LNCaP clone FGC (cell line): ENCODE results near the gene GPD1L.

Experiments used
- DNase-seq: peaks from one replicate; pipeline ENCODE4 v3.0.0-alpha.2; 2011; ENCODE audit warnings: low read depth
- H3K4me3 ChIP-seq: 2 replicates; pipeline ENCODE4 v1.5.1; 2011; ENCODE audit warnings: mild to moderate bottlenecking, low read depth, low read length, control low read depth
- TF ChIP-seq, protein P1 (sequence below): IDR thresholded peaks from 2 replicates; pipeline ENCODE4 v1.5.1; 2012; ENCODE audit warnings: mild to moderate bottlenecking; ENCODE audit not compliant: control insufficient read depth, insufficient read depth; ENCODE audit errors: extremely low read depth

Gene GPD1L

DNA sequence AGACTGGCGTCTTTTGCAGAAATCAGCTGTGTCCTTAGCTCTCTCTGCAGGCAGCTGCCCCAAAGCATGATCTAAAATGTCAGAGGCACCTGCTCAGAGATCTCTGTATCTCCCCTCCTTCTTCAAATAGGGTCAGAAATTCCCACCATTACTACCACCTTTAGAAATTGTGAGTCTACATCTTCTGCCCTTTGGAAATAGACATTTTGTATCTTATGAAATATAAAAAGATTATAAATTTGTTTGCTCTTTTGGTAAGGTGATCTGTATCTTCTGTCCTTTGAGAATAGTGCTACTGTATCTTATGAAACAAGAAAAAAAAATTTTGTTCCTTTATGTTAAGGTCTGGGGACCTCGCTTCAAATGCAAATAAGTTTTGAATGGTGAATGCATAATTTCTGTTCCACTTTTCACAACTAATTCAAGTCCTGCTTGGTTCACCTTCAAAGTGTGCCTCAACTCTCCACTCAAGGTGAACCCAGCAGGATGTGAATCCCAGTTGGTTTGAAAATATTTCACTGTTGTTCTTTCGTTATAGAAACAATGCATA lies 28.3 kb upstream of the GPD1L start:
- TF ChIP-seq, protein P1, sequence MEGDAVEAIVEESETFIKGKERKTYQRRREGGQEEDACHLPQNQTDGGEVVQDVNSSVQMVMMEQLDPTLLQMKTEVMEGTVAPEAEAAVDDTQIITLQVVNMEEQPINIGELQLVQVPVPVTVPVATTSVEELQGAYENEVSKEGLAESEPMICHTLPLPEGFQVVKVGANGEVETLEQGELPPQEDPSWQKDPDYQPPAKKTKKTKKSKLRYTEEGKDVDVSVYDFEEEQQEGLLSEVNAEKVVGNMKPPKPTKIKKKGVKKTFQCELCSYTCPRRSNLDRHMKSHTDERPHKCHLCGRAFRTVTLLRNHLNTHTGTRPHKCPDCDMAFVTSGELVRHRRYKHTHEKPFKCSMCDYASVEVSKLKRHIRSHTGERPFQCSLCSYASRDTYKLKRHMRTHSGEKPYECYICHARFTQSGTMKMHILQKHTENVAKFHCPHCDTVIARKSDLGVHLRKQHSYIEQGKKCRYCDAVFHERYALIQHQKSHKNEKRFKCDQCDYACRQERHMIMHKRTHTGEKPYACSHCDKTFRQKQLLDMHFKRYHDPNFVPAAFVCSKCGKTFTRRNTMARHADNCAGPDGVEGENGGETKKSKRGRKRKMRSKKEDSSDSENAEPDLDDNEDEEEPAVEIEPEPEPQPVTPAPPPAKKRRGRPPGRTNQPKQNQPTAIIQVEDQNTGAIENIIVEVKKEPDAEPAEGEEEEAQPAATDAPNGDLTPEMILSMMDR: no peak
- H3K4me3 ChIP-seq: no peak overlapping the region
- no peak for DNase-seq

DNA sequence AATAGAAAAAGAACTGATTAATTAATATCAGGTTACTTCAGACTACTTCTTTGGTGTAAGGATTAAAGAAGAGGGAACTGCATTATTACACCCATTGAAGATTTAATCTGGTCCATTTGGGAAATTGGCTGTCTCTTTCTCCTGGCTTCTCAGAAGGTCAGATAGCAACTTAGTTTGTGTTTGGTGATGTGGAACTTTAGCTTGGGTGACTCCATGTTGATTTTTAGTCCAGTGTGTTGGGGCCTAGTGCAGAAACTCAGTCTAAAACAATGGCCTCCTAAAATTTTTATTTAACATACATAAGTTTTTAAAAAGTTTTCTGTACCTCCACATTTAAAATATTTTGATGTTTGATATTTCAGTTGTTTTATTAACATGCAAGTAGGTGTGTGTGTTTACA lies 27.6 kb upstream of the GPD1L start:
- TF ChIP-seq, protein P1: no peak
- no peak for DNase-seq
- H3K4me3 ChIP-seq: no peak overlapping the region

DNA sequence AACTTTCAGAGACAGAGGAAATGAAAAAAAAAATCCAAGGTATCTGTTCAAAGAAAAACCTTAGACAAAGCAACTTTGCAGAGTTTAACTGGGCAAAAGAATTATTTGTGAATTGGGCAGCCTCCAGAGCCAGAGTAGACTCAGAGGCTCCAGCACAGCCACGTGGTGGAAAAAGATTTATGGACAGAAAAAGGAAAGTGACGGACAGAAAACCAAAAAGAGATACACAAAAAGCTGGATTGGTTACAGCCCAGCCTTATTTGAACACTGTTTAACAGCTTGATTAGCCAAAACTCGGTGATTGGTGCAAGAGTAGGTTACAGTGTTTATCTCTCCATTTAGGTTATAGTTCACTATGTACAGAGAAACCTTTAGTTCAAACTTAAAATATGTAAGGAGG lies 23.7 kb upstream of the GPD1L start:
- TF ChIP-seq, protein P1: 0 out of 2 replicates have a peak, but pooled peaks have one; percentile 15
- no peak overlapping the region for H3K4me3 ChIP-seq
- peak; percentile 60 for DNase-seq

DNA sequence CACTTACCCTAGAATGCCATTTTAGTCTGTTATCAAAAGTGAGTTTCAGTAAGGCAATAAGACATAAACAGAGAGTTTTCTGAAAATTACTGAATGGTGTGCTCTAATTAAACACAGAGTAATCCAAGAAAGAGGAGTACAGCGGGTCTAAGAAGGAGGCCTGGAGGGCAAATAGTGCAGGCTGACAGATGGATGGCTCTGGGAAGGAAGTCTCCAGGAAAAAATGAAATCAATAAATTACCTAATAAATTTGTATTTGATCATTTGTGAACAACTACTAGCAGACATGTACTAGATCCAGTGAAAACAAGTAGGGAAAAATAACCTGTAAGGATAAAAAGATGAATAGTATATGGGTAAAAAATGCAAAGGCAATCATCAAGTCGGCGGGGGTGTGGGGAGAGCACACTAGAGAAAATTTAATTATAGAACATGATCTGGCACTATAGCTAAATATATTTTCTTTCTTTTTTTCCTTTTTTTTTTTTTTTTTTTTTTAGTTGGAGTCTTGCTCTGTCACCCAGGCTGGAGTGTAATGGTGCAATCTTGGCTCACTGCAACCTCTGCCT lies 22.6 kb upstream of the GPD1L start:
- TF ChIP-seq, protein P1: no peak
- no peak overlapping the region for H3K4me3 ChIP-seq
- DNase-seq: no peak

DNA sequence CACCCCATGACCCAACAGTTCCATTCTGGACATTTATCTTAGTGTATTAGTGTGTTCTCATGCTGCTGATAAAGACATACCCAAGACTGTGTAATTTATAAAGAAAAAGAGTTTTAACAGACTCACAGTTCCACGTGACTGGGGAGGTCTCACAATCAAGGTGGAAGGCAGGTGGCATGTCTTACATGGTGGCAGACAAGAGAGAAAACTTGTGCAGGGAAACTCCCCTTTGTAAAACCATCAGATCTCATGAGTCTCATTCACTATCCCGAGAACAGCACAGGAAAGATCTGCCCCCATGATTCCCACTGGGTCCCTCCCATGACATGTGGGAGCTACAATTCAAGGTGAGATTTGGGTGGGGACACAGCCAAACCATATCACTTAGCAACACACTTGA lies 21.6 kb upstream of the GPD1L start:
- TF ChIP-seq, protein P1: no peak
- no peak for DNase-seq
- no peak overlapping the region for H3K4me3 ChIP-seq

DNA sequence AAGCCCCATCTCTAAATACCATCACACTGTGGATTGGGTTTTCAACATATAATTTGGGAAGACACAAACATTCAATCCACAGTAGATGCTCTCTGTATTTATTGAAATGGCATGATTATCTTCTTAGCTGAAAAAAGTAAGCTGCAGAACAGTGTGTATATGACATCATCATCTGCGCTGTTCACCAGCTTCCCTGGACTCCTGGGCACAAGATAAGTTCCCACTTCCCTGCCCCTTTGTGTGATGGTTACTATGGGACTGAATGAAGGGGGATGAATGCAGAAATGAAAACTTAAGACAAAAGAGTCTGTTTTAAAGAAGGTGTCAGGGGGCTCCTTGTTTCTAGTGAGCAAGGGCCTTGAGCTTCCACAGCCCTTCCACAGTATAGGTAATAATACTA lies 20.0 kb upstream of the GPD1L start:
- no peak for DNase-seq

More for the DNA sequence above, 20.0 kb upstream of the GPD1L start:
- TF ChIP-seq, protein P1: no peak
- H3K4me3 ChIP-seq: no peak overlapping the region
